GM19463 (cell line): ENCODE measurements around the gene PRR36.
"Not testable (repeated sequence)": the region's sequence is repeated elsewhere in the genome, so short reads cannot be mapped to it uniquely, and the experiment has no call there.

Source experiments
- ATAC-seq: cut with Tn5 transposase; IDR thresholded peaks from one replicate; pipeline ENCODE4 v1.9.1; 2021; ENCODE audit warnings: mild to moderate bottlenecking, moderate library complexity; ENCODE audit not compliant: unreplicated experiment

Gene PRR36

DNA sequence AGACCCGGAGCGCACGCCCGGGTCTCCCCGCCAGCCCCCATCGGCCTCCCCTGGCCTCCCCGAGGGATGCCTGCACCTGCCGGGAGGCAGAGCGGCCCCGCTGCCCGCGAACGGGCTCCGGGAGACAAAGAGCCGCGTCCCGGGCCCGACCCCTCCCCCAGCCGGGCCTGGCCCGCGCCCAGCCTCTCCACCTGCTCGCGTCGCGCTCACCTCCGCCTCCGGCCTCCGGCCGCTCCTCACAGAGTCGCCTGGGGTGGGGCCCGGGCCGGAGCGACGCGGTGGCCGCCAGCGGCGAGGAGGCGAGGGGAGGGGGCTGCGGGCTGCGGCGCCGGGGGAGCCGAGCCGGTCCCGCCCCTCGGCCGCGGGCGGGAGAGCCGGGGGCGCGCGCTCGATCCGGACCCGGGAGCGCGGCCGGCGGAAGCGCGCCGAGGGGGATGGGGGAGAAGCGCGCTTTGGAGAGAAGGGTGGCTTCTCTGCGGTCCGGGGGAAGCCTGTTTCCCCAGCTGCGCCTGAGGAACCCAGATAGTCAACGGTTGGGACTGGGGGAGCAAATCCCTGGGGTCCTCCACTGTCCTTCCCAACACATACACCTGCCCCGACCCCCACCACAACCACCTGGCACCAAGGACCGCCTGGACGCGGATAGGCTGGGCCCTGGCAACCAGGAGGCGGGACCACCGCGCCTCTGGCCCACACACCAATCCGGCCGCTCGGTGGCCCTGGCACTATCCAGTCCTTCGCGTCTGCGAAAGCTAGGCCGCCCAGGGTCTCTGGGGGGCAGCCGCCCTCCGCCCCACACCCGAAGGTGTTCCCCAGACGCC lies at the start of gene PRR36:
Gene PRR36, minus strand, starts transcription at position 315 of the 821 bp plus-strand sequence. CDS start 701 bp downstream, outside the sequence.
- no peak for ATAC-seq

GRCh38 chr19:7923295-7924191 lies 49.4 kb upstream of the PRR36 start:
- no peak for ATAC-seq

GRCh38 chr19:7922836-7923195 lies 48.6 kb upstream of the PRR36 start:
- no peak for ATAC-seq

GRCh38 chr19:7921967-7922835 lies 48.0 kb upstream of the PRR36 start:
- ATAC-seq, result no peak

GRCh38 chr19:7921302-7921966 lies 47.2 kb upstream of the PRR36 start:
- ATAC-seq, result no peak

DNA sequence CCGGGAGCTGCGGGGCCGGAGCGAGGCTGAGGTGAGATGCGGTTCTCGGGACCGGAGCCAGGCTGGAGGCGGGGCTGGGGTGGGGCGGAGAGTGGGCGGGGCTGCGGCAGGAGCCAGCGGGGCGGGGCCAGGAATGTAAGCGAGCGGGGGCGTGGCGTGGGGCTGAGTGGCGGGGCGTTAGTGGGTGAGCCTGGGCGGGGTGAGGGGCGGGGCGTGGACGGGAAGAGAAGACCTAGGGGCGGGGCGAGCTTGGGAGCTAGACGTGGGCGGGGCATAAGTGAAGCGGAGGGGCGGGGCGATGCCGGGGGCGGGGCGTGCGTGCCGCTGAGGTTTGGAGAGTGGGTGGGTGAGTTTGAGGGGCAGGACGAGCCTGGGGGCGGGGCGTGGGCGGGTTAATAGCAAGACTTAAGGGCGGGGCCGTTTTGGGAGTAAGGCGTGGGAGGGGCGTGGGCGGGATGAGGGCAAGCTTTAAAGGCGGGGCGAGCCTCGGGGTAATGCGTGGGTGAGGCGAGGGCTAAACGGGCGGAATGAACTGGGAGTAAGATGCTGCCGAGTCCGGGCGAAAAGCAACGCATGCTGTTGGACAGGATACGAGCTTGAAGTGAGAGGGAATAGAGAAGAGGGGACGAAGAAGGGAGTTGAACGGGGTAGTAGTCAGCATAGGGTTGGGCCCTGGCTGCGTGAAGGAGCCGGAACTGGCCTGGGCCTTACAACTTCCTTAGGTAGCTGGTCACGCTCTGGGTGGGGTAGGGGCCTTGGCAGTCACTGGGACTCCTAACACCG lies 46.5 kb upstream of the PRR36 start:
- ATAC-seq, result peak; percentile 43

GRCh38 chr19:7919610-7920518 lies 45.7 kb upstream of the PRR36 start, which contains the start of gene SNAPC2:
TSS of gene SNAPC2 (plus strand) at chr19:7920338. CDS start at chr19:7920367, 29 bp downstream.
- peak; percentile 55 for ATAC-seq

DNA sequence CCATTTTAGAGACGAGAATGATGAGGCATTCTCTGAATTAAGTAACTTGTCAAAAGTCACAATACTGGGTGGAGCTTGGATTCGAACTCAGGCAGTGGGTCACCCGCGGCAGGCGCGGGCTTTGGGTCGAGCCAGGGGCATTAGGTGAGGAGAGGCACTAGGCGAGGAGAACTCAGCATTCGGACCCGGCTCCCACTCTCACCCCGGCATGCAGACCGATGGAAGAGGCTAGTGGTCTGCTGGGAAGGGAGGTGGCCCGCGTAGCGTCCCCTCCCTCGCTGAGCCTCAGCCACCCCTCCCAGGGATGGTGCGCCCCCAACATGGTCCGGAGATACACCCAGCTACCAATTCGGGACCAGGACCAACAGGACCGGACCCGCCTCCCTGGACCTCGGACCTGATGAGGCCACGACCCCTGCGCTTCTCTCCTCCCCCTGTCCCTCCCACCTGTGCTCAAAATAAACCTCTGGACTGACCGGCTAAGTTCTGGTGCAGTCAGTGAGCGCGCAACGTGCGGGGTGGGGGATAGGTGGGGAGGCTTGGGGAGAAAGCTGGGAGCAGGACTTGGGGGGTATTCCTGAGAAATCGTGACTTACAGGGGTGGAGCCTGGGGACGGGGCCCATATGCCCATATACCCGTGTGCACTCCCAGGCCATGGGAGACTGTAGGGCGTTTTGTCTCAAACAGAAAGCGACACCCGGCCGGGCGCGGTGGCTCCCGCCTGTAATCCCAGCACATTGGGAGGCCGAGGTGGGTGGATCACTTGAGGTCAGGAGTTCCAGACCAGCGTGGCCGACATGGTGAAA lies 44.6 kb upstream of the PRR36 start:
- ATAC-seq, result no peak

DNA sequence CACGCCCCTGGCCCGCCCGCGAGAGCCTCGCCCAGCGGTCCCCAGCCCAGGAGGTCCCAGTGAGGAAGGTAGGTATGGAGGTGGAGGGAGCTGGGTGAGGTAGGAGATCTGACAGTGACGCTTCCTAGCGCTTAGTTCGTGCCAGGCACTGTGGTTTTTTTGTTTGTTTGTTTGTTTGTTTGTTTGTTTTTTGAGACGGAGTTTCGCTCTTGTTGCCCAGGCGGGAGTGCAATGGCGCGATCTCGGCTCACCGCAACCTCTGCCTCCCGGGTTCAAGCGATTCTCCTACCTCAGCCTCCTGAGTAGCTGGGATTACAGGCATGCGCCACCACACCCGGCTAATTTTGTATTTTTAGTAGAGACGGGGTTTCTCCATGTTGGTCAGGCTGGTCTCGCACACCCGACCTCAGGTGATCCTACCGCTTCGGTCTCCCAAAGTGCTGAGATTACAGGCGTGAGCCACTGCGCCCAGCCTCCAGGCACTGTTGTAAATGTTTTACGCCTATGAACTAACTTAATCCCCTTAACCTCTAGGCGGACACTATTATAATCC lies 43.9 kb upstream of the PRR36 start:
- ATAC-seq, result not testable (repeated sequence)

DNA sequence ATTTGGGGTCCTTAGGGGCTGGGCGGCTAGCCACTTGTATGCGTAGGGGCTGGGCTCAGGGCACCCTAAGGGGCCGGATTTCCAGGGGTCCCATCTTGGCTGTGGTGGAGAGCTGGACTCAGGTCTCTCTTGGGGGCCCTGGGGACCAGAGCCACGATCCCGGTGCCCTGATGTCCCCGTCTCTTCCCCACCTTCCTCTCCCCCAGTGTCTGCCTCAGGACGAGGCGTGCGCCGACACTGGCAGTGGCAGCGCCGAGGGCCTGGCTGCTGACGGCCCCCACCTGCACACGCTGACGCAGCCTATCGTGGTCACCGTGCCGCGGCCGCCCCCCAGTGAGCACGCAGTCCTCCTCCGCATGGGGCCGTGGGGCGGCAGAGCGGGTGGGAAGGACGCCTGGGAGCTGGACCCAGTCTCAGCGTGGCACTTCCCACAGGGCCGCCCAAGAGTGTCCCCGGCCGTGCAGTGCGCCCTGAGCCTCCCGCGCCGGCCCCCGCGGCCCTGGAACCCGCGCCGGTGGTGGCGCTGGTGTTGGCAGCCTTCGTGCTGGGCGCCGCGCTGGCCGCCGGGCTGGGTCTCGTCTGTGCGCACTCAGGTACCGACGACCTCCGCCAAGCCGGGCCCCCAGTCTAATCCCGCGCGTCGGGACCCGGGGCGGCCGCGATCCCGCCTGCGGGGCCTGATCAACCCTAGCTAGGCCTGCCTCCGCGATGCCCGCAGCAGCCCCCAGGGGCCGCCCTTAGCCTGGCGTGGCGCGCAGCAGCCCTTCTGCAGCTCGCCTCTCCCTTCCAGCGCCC lies 43.3 kb upstream of the PRR36 start:
- no peak for ATAC-seq

DNA sequence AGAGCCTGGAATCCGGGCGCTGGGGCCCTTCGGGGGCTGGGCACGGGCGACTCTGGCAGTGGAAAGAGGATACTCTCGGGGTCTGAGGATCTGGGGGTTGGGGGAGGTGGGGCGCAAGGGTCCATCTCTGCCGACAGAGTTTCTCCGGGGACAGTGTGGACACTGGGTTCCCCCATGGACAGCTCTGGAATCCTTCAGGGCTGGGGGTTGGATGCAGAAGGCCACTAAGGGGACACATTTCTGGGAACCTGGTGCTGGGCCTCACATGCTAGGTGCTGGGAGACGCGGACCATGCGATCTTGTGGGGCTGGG lies 42.7 kb upstream of the PRR36 start:
- ATAC-seq, result no peak

- ATAC-seq, result no peak
Measured at GRCh38 chr19:7916103-7916954, 42.1 kb upstream of the PRR36 start.

DNA sequence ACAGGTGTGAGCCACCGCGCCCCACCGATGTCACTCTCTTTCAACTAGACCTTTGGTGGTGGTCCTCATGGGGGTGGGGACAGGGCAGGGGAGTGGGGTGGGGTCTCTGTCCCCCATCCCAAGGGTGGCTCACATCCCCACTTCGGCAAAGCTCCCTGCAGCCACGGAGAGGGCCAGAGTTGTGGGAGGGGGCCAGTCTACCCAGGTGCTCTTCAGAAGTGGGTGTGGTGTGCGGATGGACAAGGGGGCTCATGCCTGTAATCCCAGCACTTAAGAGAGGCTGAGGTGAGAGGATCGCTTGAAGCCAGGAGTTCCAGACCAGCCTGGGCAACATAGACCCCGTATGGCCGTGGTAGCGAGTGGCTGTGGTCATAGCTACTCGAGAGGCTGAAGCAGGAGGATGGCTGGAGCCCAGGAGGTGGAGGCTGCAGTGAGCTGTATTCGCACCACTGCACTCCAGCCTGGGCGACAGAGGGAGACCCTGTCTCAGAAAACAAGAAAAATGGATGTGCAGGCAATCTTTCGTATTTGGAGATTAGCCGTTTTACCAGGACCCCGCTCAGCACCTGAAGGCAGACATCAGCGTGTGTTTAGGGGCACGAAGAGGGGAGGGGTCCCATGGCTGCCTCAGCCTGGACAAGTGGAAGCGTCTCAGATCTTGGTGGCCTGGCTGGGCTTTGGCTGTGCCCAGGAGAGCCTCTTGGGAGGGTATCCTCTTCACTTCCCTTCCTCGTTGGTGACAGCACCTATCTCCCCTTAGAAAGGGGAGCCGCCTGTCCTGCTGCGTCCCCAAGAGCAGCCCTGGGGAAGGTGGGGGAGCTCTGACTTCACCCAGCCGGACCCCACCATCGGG lies 41.3 kb upstream of the PRR36 start:
- ATAC-seq, result no peak

GRCh38 chr19:7914598-7915045 lies 40.4 kb upstream of the PRR36 start, which contains the start of gene TGFBR3L:
TSS of gene TGFBR3L (plus strand) at chr19:7914830.
- ATAC-seq, result no peak

- no peak for ATAC-seq
Measured at GRCh38 chr19:7914099-7914498, 39.9 kb upstream of the PRR36 start.
